Measurements from ENCODE around the gene SOHLH1.
A peak's percentile ranks its signal among the peaks of the same experiment; 100 is the strongest.

Gene SOHLH1

GRCh38 chr9:135704483-135704882, 5.2 kb upstream of the SOHLH1 start:
- no CpG with 5 or more reads among the region's 5 CpGs for WGBS (ENCODE audit: extremely low coverage, insufficient coverage, insufficient read length)
- Histone ChIP-seq H4K8ac (ENCODE audit: low read depth, low read length) (no peak overlapping the region), H4K12ac (ENCODE audit: low read depth, low read length) (no peak overlapping the region), H3K27ac (ENCODE audit: low read depth, low read length) (no peak overlapping the region), H2AFZ (ENCODE audit: insufficient read depth, low read length, poor library complexity) (no peak overlapping the region), H3K4me1 (ENCODE audit: control insufficient read depth in 1 of 2, insufficient read depth in 2 of 2, low read length in 2 of 2) (peaks cover 3 to 5% of the 10 kb centered on the region in 2 experiments), H3K36me3 (ENCODE audit: control insufficient read depth in 1 of 2, insufficient read depth in 2 of 2, low read length in 2 of 2) (no peaks in the 10 kb centered on the region), H3K79me1 (ENCODE audit: low read length) (no peaks in the 10 kb centered on the region), H2BK12ac (ENCODE audit: low read length) (no peak overlapping the region), H3K9me3 (ENCODE audit: insufficient read depth, low read depth, low read length) (peaks cover 2% of the 10 kb centered on the region), H2AK5ac (ENCODE audit: low read length) (no peak overlapping the region), H3K27me3 (ENCODE audit: insufficient read depth, low read length) (no peaks in the 10 kb centered on the region), H3K4me3 (ENCODE audit: low read depth, low read length) (no peak overlapping the region), H2BK5ac (ENCODE audit: low read depth, low read length, poor library complexity) (no peak overlapping the region), H3K4me2 (ENCODE audit: low read length) (no peak overlapping the region), H3K23ac (ENCODE audit: low read length) (no peak overlapping the region), H3K9ac (ENCODE audit: low read length) (no peak overlapping the region), H3K79me2 (ENCODE audit: control insufficient read depth, insufficient read depth, low read length, poor library complexity) (no peaks in the 10 kb centered on the region), H3K18ac (ENCODE audit: low read length) (no peak overlapping the region), H4K91ac (ENCODE audit: low read depth, low read length) (no peak overlapping the region), H3K4ac (ENCODE audit: low read depth, low read length) (no peak overlapping the region), H3K14ac (ENCODE audit: low read length) (no peak overlapping the region), H2BK120ac (ENCODE audit: insufficient read depth, low read length, poor library complexity) (no peak overlapping the region)
- no peak for DNase-seq

GRCh38 chr9:135703726-135704125, 4.4 kb upstream of the SOHLH1 start:
- Histone ChIP-seq H3K4me1 (ENCODE audit: control insufficient read depth in 1 of 2, insufficient read depth in 2 of 2, low read length in 2 of 2) (peaks cover 3 to 5% of the 10 kb centered on the region in 2 experiments), H2BK5ac (ENCODE audit: low read depth, low read length, poor library complexity) (no peak overlapping the region), H3K4me3 (ENCODE audit: low read depth, low read length) (peak overlapping the region; percentile 17), H3K4me2 (ENCODE audit: low read length) (no peak overlapping the region), H2AFZ (ENCODE audit: insufficient read depth, low read length, poor library complexity) (no peak overlapping the region), H3K23ac (ENCODE audit: low read length) (no peak overlapping the region), H2AK5ac (ENCODE audit: low read length) (no peak overlapping the region), H3K27me3 (ENCODE audit: insufficient read depth, low read length) (no peaks in the 10 kb centered on the region), H3K9me3 (ENCODE audit: insufficient read depth, low read depth, low read length) (peaks cover 2% of the 10 kb centered on the region), H3K79me1 (ENCODE audit: low read length) (no peaks in the 10 kb centered on the region), H3K27ac (ENCODE audit: low read depth, low read length) (no peak overlapping the region), H2BK12ac (ENCODE audit: low read length) (no peak overlapping the region), H2BK120ac (ENCODE audit: insufficient read depth, low read length, poor library complexity) (no peak overlapping the region), H3K79me2 (ENCODE audit: control insufficient read depth, insufficient read depth, low read length, poor library complexity) (no peaks in the 10 kb centered on the region), H4K8ac (ENCODE audit: low read depth, low read length) (no peak overlapping the region), H4K12ac (ENCODE audit: low read depth, low read length) (no peak overlapping the region), H3K36me3 (ENCODE audit: control insufficient read depth in 1 of 2, insufficient read depth in 2 of 2, low read length in 2 of 2) (no peaks in the 10 kb centered on the region), H3K9ac (ENCODE audit: low read length) (no peak overlapping the region), H4K91ac (ENCODE audit: low read depth, low read length) (no peak overlapping the region), H3K18ac (ENCODE audit: low read length) (no peak overlapping the region), H3K4ac (ENCODE audit: low read depth, low read length) (no peak overlapping the region), H3K14ac (ENCODE audit: low read length) (no peak overlapping the region)
- peak in 1 of 2 donors; percentile 7 for DNase-seq
- no CpG with 5 or more reads among the region's 14 CpGs for WGBS (ENCODE audit: extremely low coverage, insufficient coverage, insufficient read length)

- Histone ChIP-seq H3K4ac (ENCODE audit: low read depth, low read length) (no peak within 1 kb of the TSS), H2BK12ac (ENCODE audit: low read length) (no peak within 1 kb of the TSS), H3K9me3 (ENCODE audit: insufficient read depth, low read depth, low read length) (peaks cover 4% of the 10 kb centered on the region), H2BK120ac (ENCODE audit: insufficient read depth, low read length, poor library complexity) (no peak within 1 kb of the TSS), H3K23ac (ENCODE audit: low read length) (no peak within 1 kb of the TSS), H3K79me1 (ENCODE audit: low read length) (no peaks in the 10 kb centered on the region), H3K4me3 (ENCODE audit: low read depth, low read length) (no peak within 1 kb of the TSS), H3K27ac (ENCODE audit: low read depth, low read length) (no peak within 1 kb of the TSS), H3K14ac (ENCODE audit: low read length) (no peak within 1 kb of the TSS), H3K4me2 (ENCODE audit: low read length) (peak within 1 kb of the TSS; percentile 56), H3K18ac (ENCODE audit: low read length) (no peak within 1 kb of the TSS), H4K91ac (ENCODE audit: low read depth, low read length) (no peak within 1 kb of the TSS), H3K4me1 (ENCODE audit: control insufficient read depth in 1 of 2, insufficient read depth in 2 of 2, low read length in 2 of 2) (peaks cover 3 to 5% of the 10 kb centered on the region in 2 experiments), H4K8ac (ENCODE audit: low read depth, low read length) (no peak within 1 kb of the TSS), H4K12ac (ENCODE audit: low read depth, low read length) (no peak within 1 kb of the TSS), H2AFZ (ENCODE audit: insufficient read depth, low read length, poor library complexity) (no peak within 1 kb of the TSS), H3K9ac (ENCODE audit: low read length) (no peak within 1 kb of the TSS), H2BK5ac (ENCODE audit: low read depth, low read length, poor library complexity) (no peak within 1 kb of the TSS), H3K79me2 (ENCODE audit: control insufficient read depth, insufficient read depth, low read length, poor library complexity) (no peaks in the 10 kb centered on the region), H3K36me3 (ENCODE audit: control insufficient read depth in 1 of 2, insufficient read depth in 2 of 2, low read length in 2 of 2) (no peaks in the 10 kb centered on the region), H3K27me3 (ENCODE audit: insufficient read depth, low read length) (no peaks in the 10 kb centered on the region), H2AK5ac (ENCODE audit: low read length) (no peak within 1 kb of the TSS)
- WGBS (ENCODE audit: extremely low coverage, insufficient coverage, insufficient read length): no CpG with 5 or more reads among the region's 66 CpGs
- peak in 1 of 2 donors; percentile 49 for DNase-seq
Observed at GRCh38 chr9:135701959-135702721, 2.9 kb upstream of the SOHLH1 start, which contains the start of gene KCNT1. TSS of gene KCNT1 (plus strand) at chr9:135702185. CDS start at chr9:135702259, 74 bp downstream.

GRCh38 chr9:135701067-135701958, 2.0 kb upstream of the SOHLH1 start:
- Histone ChIP-seq H4K8ac (ENCODE audit: low read depth, low read length) (no peak overlapping the region), H3K18ac (ENCODE audit: low read length) (no peak overlapping the region), H3K14ac (ENCODE audit: low read length) (no peak overlapping the region), H2AK5ac (ENCODE audit: low read length) (no peak overlapping the region), H3K79me1 (ENCODE audit: low read length) (no peaks in the 10 kb centered on the region), H2AFZ (ENCODE audit: insufficient read depth, low read length, poor library complexity) (no peak overlapping the region), H4K12ac (ENCODE audit: low read depth, low read length) (no peak overlapping the region), H3K9ac (ENCODE audit: low read length) (no peak overlapping the region), H4K91ac (ENCODE audit: low read depth, low read length) (no peak overlapping the region), H2BK12ac (ENCODE audit: low read length) (no peak overlapping the region), H2BK5ac (ENCODE audit: low read depth, low read length, poor library complexity) (no peak overlapping the region), H3K79me2 (ENCODE audit: control insufficient read depth, insufficient read depth, low read length, poor library complexity) (no peaks in the 10 kb centered on the region), H3K4ac (ENCODE audit: low read depth, low read length) (no peak overlapping the region), H2BK120ac (ENCODE audit: insufficient read depth, low read length, poor library complexity) (no peak overlapping the region), H3K23ac (ENCODE audit: low read length) (no peak overlapping the region), H3K4me2 (ENCODE audit: low read length) (peak overlapping the region; percentile 56), H3K36me3 (ENCODE audit: control insufficient read depth in 1 of 2, insufficient read depth in 2 of 2, low read length in 2 of 2) (no peaks in the 10 kb centered on the region), H3K27ac (ENCODE audit: low read depth, low read length) (no peak overlapping the region), H3K27me3 (ENCODE audit: insufficient read depth, low read length) (no peaks in the 10 kb centered on the region), H3K4me1 (ENCODE audit: control insufficient read depth in 1 of 2, insufficient read depth in 2 of 2, low read length in 2 of 2) (peaks cover 3 to 5% of the 10 kb centered on the region in 2 experiments), H3K9me3 (ENCODE audit: insufficient read depth, low read depth, low read length) (peaks cover 4% of the 10 kb centered on the region), H3K4me3 (ENCODE audit: low read depth, low read length) (no peak overlapping the region)
- no CpG with 5 or more reads among the region's 40 CpGs for WGBS (ENCODE audit: extremely low coverage, insufficient coverage, insufficient read length)
- DNase-seq: no peak
